ENCODE data around the gene LENG1.

- TF ChIP-seq EZH2 (IDR thresholded peaks at IDR 0.05): no peak
- TF ChIP-seq POLR2AphosphoS5 (IDR thresholded peaks at IDR 0.05; ENCODE audit: borderline replicate concordance, low read depth, low read length): no peak
Measured at GRCh38 chr19:54183431-54183830, 23.9 kb upstream of the LENG1 start.

Data from SK-N-MC (cell line).